Parathyroid adenoma (tissue), 2 donors: ENCODE results near the gene LYZL1.
A peak's percentile ranks its signal among the peaks of the same experiment; 100 is the strongest.
"Not testable (repeated sequence)": the region's sequence is repeated elsewhere in the genome, so short reads cannot be mapped to it uniquely, and the experiment has no call there.

Source experiments
- H2AFZ ChIP-seq: fragments of 300-600 bp; sonication (generic); one replicate; pipeline ENCODE4 v1.7.0; 2017; ENCODE audit warnings: antibody characterized with exemption, mild to moderate bottlenecking
- H3K27ac ChIP-seq: fragments of 300-600 bp; sonication (generic); one replicate; pipeline ENCODE4 v1.7.0; 2017
- H3K27me3 ChIP-seq: fragments of 300-600 bp; sonication (generic); one replicate; pipeline ENCODE4 v1.7.0; 2017; ENCODE audit warnings: low read length; ENCODE audit not compliant: control insufficient read depth, insufficient read depth
- H3K36me3 ChIP-seq: fragments of 300-600 bp; sonication (generic); one replicate; pipeline ENCODE4 v1.7.0; 2017; ENCODE audit warnings: low read length; ENCODE audit not compliant: control insufficient read depth, insufficient read depth
- H3K4me1 ChIP-seq: fragments of 300-600 bp; sonication (generic); one replicate; pipeline ENCODE4 v1.7.0; 2017; ENCODE audit warnings: control low read depth
- H3K4me2 ChIP-seq: fragments of 300-600 bp; sonication (generic); one replicate; pipeline ENCODE4 v1.7.0; 2017; ENCODE audit warnings: low read length
- H3K4me3 ChIP-seq: fragments of 300-600 bp; sonication (generic); one replicate; pipeline ENCODE4 v1.7.0; 2017; ENCODE audit warnings: low read depth, low read length
- H3K79me2 ChIP-seq: fragments of 300-600 bp; sonication (generic); one replicate; pipeline ENCODE4 v1.7.0; 2017; ENCODE audit warnings: control low read depth
- H3K9ac ChIP-seq: fragments of 300-600 bp; sonication (generic); one replicate; pipeline ENCODE4 v1.7.0; 2017; ENCODE audit warnings: mild to moderate bottlenecking
- H3K9me3 ChIP-seq: fragments of 300-600 bp; sonication (generic); one replicate; pipeline ENCODE4 v1.7.0; 2017; ENCODE audit warnings: low read length; ENCODE audit not compliant: control insufficient read depth
- TF ChIP-seq, protein P1 (sequence below): fragments of 300-600 bp; sonication (generic); IDR thresholded peaks from one replicate; pipeline ENCODE4 v1.7.0; 2017; ENCODE audit warnings: antibody characterized with exemption, mild to moderate bottlenecking
- donor health status: primary hyperparathyroidism.

Gene LYZL1

DNA sequence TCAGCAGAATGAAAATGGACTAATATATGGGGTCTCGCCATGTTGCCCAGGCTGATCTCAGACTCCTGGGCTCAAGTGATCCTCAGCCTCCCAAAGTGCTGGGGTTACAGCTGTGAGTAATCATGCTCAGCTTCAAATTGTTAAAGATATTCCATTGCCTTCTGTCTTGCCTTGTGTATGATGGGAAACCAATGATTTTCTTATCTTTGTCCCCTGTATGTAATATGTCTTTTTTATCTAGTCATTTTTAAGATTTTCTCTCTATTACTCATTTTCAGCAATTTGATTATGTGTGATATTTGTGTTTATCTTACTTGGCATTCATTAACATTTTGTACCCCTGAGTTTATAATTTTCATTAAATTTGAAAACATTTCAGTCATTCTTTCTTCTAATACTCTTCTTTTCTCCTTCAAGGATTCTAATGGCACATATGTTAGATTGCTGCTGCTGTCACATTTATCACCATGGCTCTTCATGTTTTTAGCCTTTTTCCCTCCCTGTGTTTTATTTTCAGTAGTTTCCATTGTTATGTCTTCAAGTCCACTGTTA is 12.6 kb downstream of the LYZL1 start:
- Histone ChIP-seq H3K4me2 (no peak overlapping the region), H3K4me1 (peaks cover 24% of the 10 kb centered on the region), H3K9me3 (no peaks in the 10 kb centered on the region), H3K27me3 (no peaks in the 10 kb centered on the region), H3K36me3 (no peaks in the 10 kb centered on the region), H2AFZ (no peak overlapping the region), H3K9ac (no peak overlapping the region), H3K79me2 (no peaks in the 10 kb centered on the region), H3K27ac (no peak overlapping the region), H3K4me3 (no peak overlapping the region)
- TF ChIP-seq, protein P1, sequence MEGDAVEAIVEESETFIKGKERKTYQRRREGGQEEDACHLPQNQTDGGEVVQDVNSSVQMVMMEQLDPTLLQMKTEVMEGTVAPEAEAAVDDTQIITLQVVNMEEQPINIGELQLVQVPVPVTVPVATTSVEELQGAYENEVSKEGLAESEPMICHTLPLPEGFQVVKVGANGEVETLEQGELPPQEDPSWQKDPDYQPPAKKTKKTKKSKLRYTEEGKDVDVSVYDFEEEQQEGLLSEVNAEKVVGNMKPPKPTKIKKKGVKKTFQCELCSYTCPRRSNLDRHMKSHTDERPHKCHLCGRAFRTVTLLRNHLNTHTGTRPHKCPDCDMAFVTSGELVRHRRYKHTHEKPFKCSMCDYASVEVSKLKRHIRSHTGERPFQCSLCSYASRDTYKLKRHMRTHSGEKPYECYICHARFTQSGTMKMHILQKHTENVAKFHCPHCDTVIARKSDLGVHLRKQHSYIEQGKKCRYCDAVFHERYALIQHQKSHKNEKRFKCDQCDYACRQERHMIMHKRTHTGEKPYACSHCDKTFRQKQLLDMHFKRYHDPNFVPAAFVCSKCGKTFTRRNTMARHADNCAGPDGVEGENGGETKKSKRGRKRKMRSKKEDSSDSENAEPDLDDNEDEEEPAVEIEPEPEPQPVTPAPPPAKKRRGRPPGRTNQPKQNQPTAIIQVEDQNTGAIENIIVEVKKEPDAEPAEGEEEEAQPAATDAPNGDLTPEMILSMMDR = no peak

DNA sequence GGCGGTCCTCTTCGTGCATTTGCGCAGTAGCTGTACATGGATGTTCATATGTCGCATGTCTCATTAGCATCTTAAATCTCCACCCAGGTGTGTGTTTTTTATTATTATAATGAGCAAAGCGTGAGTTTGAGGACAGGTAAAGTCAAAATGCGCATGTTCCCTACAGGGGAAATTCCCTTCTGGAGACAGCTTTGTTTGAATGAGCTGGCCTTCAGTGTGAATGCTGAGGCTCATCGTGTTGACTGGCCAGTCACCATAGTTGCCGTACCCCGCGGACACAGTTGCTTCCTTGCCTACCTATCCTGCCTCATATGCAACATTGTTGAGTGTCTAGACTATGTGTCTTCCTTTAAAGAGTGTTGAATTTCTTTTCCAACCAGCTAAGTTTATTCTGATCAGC is 13.6 kb downstream of the LYZL1 start:
- H3K4me1 ChIP-seq = peaks cover 24% of the 10 kb centered on the region
- H3K9me3 ChIP-seq = no peaks in the 10 kb centered on the region
- no peak overlapping the region for H3K4me3 ChIP-seq
- H3K79me2 ChIP-seq = no peaks in the 10 kb centered on the region
- TF ChIP-seq, protein P1 = no peak
- H3K27me3 ChIP-seq = no peaks in the 10 kb centered on the region
- no peak overlapping the region for H3K27ac ChIP-seq
- no peaks in the 10 kb centered on the region for H3K36me3 ChIP-seq
- H3K9ac ChIP-seq = no peak overlapping the region
- H2AFZ ChIP-seq = no peak overlapping the region
- H3K4me2 ChIP-seq = no peak overlapping the region

DNA sequence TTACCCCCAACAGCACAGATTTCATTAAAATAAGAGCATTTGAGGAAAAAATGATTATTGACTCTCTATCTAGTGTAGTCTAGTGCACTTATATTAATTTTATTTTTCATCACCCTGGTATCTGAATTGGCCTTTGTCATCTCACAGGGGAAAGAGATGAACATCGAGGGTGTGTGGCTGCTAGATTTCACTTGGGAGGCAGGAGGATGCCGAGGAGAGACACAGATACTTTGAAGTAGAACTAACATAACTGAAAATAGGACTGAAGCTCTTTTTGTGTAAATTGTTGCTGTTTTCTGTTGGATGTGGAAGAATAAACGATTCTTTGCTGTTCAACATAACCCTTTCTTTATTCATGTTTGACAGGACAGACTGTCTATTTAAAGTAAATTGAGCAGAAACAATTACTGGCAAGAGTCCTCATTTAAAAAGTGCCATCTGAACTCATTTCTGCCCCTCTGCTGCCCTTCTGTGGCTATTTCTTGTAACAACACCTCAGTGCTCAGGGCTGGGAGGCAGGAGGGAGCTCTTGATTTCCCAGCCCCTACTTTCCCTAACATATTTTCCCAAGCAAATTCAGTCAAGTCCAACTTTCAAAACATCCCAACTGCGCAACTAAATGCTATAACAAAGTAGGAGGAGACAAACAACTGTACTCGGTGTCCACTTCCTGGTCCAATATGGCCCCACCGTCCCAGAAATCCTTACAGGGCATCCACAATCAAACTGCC is 15.6 kb downstream of the LYZL1 start:
- no peaks in the 10 kb centered on the region for H3K27me3 ChIP-seq
- TF ChIP-seq, protein P1 = peak; percentile 80
- no peaks in the 10 kb centered on the region for H3K9me3 ChIP-seq
- H3K4me2 ChIP-seq = peak overlapping the region; percentile 16
- H3K79me2 ChIP-seq = no peaks in the 10 kb centered on the region
- peak overlapping the region; percentile 39 for H3K4me3 ChIP-seq
- peaks cover 24% of the 10 kb centered on the region for H3K4me1 ChIP-seq
- H3K9ac ChIP-seq = no peak overlapping the region
- H3K36me3 ChIP-seq = no peaks in the 10 kb centered on the region
- H3K27ac ChIP-seq = peak overlapping the region; percentile 82
- H2AFZ ChIP-seq = peak overlapping the region; percentile 80

DNA sequence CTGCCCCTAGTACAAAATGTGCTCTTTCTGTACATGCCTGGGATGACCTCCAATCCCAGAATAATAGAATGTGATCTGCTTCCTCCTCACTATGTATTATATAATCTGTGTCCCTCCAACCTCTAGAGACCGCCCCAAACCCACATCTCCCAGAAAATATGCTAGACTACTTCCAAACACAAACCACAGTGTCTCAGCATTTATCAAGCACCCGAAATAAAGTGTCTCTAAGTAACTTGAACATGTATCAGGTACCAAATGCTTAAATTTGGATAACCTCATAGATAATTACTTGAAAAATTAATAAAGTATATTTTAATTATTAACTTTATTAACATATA is 16.1 kb downstream of the LYZL1 start:
- Histone ChIP-seq H3K4me1 (peaks cover 26% of the 10 kb centered on the region), H3K9ac (no peak overlapping the region), H3K79me2 (no peaks in the 10 kb centered on the region), H3K27me3 (no peaks in the 10 kb centered on the region), H3K36me3 (no peaks in the 10 kb centered on the region), H3K4me3 (no peak overlapping the region), H3K4me2 (peak overlapping the region; percentile 16), H2AFZ (peak overlapping the region; percentile 80), H3K27ac (peak overlapping the region; percentile 82), H3K9me3 (no peaks in the 10 kb centered on the region)
- TF ChIP-seq, protein P1 = no peak

DNA sequence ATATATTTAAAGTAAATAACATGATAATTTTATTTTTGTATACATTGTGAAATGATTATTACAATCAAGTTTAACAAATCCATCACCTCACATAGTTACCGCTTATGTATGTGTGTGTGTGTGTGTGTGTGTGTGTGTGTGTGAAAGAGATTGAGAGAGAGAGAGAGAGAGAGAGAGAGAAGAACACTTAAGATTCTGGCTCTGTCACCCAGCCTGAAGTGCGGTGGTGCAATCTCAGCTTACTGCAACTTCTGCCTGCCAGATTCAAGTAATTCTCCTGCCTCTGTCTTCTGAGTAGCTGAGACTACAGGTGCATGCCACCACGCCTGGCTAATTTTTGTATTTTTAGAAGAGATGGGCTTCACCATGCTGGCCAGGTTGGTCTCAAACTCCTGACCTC is 17.8 kb downstream of the LYZL1 start:
- Histone ChIP-seq H3K27me3 (no peaks in the 10 kb centered on the region), H3K36me3 (no peaks in the 10 kb centered on the region), H3K9ac (no peak overlapping the region), H3K79me2 (no peaks in the 10 kb centered on the region), H3K9me3 (no peaks in the 10 kb centered on the region), H3K27ac (no peak overlapping the region), H2AFZ (peak overlapping the region; percentile 17), H3K4me1 (peaks cover 36% of the 10 kb centered on the region), H3K4me2 (no peak overlapping the region), H3K4me3 (no peak overlapping the region)
- TF ChIP-seq, protein P1 = no peak

DNA sequence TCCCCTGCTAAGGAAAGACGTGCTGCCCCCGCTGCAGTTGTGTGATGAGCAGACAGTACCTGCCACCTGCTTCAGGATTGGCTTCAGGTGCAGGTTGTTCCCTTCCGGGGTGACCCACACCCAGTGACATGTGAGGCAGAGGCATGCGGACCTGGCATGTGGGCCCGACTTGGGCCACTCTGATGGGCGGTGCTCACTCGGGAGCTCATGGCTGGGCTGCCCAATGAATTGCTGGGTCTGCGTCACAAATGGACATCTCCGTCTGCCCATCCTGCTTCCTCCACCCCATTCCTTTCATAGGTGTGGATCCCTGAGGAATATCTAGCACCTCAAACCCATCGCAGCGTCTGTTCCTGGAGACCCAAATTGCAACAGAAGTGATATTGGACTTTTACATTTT is 19.3 kb downstream of the LYZL1 start:
- H3K79me2 ChIP-seq, H3K9ac ChIP-seq, H3K4me3 ChIP-seq, H3K4me2 ChIP-seq, H3K27ac ChIP-seq, H3K36me3 ChIP-seq, H2AFZ ChIP-seq, H3K27me3 ChIP-seq, H3K9me3 ChIP-seq: not testable (repeated sequence)
- H3K4me1 ChIP-seq = peaks cover 31% of the 10 kb centered on the region
